OCI-LY3 (cell line): ENCODE data around the gene CEACAM5.

ENCODE experiments used
- H2AFZ ChIP-seq: fragments of 200-600, 300-600 bp; shearing (Covaris generic); 2 replicates; pipeline ENCODE4 v1.6.0; 2014; ENCODE audit warnings: antibody characterized with exemption, low read depth, low read length
- H3K27ac ChIP-seq: fragments of 200-600, 300-600 bp; sonication (generic); 2 replicates; pipeline ENCODE4 v1.5.1; 2014; ENCODE audit warnings: mild to moderate bottlenecking, low read length, moderate library complexity, mixed read lengths
- H3K27me3 ChIP-seq: fragments of 200-600, 300-600 bp; sonication (generic); 2 replicates; pipeline ENCODE4 v1.6.1; 2014; ENCODE audit warnings: low read depth, low read length, mixed read lengths
- H3K36me3 ChIP-seq: fragments of 200-600, 300-600 bp; sonication (generic); replicated peaks from 2 replicates; pipeline ENCODE3; 2014; ENCODE audit warnings: low read depth, low read length, mixed read lengths
- H3K4me1 ChIP-seq: fragments of 300-600, 200-600 bp; sonication (generic); 2 replicates; pipeline ENCODE4 v1.6.1; 2014; ENCODE audit warnings: low read length, mixed read lengths
- H3K4me2 ChIP-seq: fragments of 200-600, 300-600 bp; sonication (generic); 2 replicates; pipeline ENCODE4 v1.6.1; 2014; ENCODE audit warnings: low read length, mixed read lengths
- H3K4me3 ChIP-seq: fragments of 300-600, 200-600 bp; sonication (generic); 2 replicates; pipeline ENCODE4 v1.5.1; 2014; ENCODE audit warnings: antibody characterized with exemption, mild to moderate bottlenecking, low read length, moderate library complexity
- H3K79me2 ChIP-seq: fragments of 300-600, 200-600 bp; shearing (Covaris generic); 2 replicates; pipeline ENCODE4 v1.6.1; 2014; ENCODE audit warnings: mild to moderate bottlenecking, low read length, mixed read lengths
- H3K9ac ChIP-seq: fragments of 300-600, 200-600 bp; shearing (Covaris generic); 2 replicates; pipeline ENCODE4 v1.6.0; 2014; ENCODE audit warnings: mild to moderate bottlenecking, low read length, moderate library complexity
- H3K9me3 ChIP-seq: fragments of 200-600, 300-600 bp; shearing (Covaris generic); 2 replicates; pipeline ENCODE4 v1.6.1; 2014; ENCODE audit warnings: low read length, mixed read lengths; ENCODE audit not compliant: insufficient read depth
- H4K20me1 ChIP-seq: fragments of 200-600, 300-600 bp; sonication (generic); 2 replicates; pipeline ENCODE4 v1.6.1; 2016; ENCODE audit warnings: low read length, mixed read lengths; ENCODE audit not compliant: insufficient read depth
- CTCF ChIP-seq: fragments of 200-600, 300-600 bp; sonication (generic); IDR thresholded peaks from 2 replicates; pipeline ENCODE4 v1.5.1; 2014; ENCODE audit warnings: antibody characterized with exemption, low read length, low read depth
- EZH2phosphoT487 ChIP-seq: fragments of 200-600 bp; shearing (Covaris generic); IDR thresholded peaks from 2 replicates; pipeline ENCODE4 v1.6.1; 2018; ENCODE audit warnings: antibody characterized with exemption, mixed run types, low read depth

CEACAM5 gene

GRCh38 chr19:41720103-41720502 lies 11.7 kb downstream of the CEACAM5 start:
- H3K4me3 ChIP-seq = no peak overlapping the region
- H3K27me3 ChIP-seq = peaks cover 57% of the 10 kb centered on the region
- no peaks in the 10 kb centered on the region for H3K79me2 ChIP-seq
- no peak overlapping the region for H2AFZ ChIP-seq
- no peaks in the 10 kb centered on the region for H3K9me3 ChIP-seq
- H4K20me1 ChIP-seq = no peaks in the 10 kb centered on the region
- no peak overlapping the region for H3K9ac ChIP-seq
- TF ChIP-seq CTCF (no peak), EZH2phosphoT487 (no peak)
- H3K4me1 ChIP-seq = no peaks in the 10 kb centered on the region
- no peak overlapping the region for H3K4me2 ChIP-seq
- no peaks in the 10 kb centered on the region for H3K36me3 ChIP-seq
- no peak overlapping the region for H3K27ac ChIP-seq

- Histone ChIP-seq H3K9me3 (no peaks in the 10 kb centered on the region), H3K36me3 (no peaks in the 10 kb centered on the region), H3K9ac (no peak overlapping the region), H4K20me1 (no peaks in the 10 kb centered on the region), H3K27me3 (peaks cover 50% of the 10 kb centered on the region), H3K79me2 (no peaks in the 10 kb centered on the region), H3K27ac (no peak overlapping the region), H2AFZ (no peak overlapping the region), H3K4me1 (no peaks in the 10 kb centered on the region), H3K4me2 (no peak overlapping the region), H3K4me3 (no peak overlapping the region)
- TF ChIP-seq EZH2phosphoT487 = no peak
- TF ChIP-seq CTCF = no peak
Measured at GRCh38 chr19:41726493-41726892, 18.1 kb downstream of the CEACAM5 start.

- Histone ChIP-seq H3K9ac (no peak overlapping the region), H3K9me3 (no peaks in the 10 kb centered on the region), H3K4me3 (no peak overlapping the region), H3K4me1 (no peaks in the 10 kb centered on the region), H3K27me3 (peaks cover 61% of the 10 kb centered on the region), H3K79me2 (no peaks in the 10 kb centered on the region), H3K36me3 (no peaks in the 10 kb centered on the region), H3K4me2 (no peak overlapping the region), H3K27ac (no peak overlapping the region), H2AFZ (no peak overlapping the region), H4K20me1 (no peaks in the 10 kb centered on the region)
- TF ChIP-seq EZH2phosphoT487 = no peak
- no peak for TF ChIP-seq CTCF
Measured at GRCh38 chr19:41734156-41734555, 25.7 kb downstream of the CEACAM5 start.

GRCh38 chr19:41734585-41734984 lies 26.2 kb downstream of the CEACAM5 start:
- Histone ChIP-seq H3K9ac (no peak overlapping the region), H3K9me3 (no peaks in the 10 kb centered on the region), H3K79me2 (no peaks in the 10 kb centered on the region), H3K4me3 (no peak overlapping the region), H3K4me2 (no peak overlapping the region), H4K20me1 (no peaks in the 10 kb centered on the region), H2AFZ (no peak overlapping the region), H3K27ac (no peak overlapping the region), H3K36me3 (no peaks in the 10 kb centered on the region), H3K27me3 (peaks cover 66% of the 10 kb centered on the region), H3K4me1 (no peaks in the 10 kb centered on the region)
- TF ChIP-seq EZH2phosphoT487 (no peak), CTCF (no peak)
